ENCODE results near the gene DHRS3.

DHRS3 gene

GRCh38 chr1:12543740-12544154 is 74.3 kb downstream of the DHRS3 start:
- TF ChIP-seq, protein P1, sequence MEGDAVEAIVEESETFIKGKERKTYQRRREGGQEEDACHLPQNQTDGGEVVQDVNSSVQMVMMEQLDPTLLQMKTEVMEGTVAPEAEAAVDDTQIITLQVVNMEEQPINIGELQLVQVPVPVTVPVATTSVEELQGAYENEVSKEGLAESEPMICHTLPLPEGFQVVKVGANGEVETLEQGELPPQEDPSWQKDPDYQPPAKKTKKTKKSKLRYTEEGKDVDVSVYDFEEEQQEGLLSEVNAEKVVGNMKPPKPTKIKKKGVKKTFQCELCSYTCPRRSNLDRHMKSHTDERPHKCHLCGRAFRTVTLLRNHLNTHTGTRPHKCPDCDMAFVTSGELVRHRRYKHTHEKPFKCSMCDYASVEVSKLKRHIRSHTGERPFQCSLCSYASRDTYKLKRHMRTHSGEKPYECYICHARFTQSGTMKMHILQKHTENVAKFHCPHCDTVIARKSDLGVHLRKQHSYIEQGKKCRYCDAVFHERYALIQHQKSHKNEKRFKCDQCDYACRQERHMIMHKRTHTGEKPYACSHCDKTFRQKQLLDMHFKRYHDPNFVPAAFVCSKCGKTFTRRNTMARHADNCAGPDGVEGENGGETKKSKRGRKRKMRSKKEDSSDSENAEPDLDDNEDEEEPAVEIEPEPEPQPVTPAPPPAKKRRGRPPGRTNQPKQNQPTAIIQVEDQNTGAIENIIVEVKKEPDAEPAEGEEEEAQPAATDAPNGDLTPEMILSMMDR (IDR thresholded peaks at IDR 0.05; ENCODE audit: insufficient read depth, low read depth, low read length, missing control alignments), result no peak
- H3K4me3 ChIP-seq (ENCODE audit: low read depth, low read length), result no peak overlapping the region
- DNase-seq (ENCODE audit: low read depth), result no peak

GRCh38 chr1:12542616-12543592 is 75.1 kb downstream of the DHRS3 start:
- no peak overlapping the region for H3K4me3 ChIP-seq (ENCODE audit: low read depth, low read length)
- TF ChIP-seq, protein P1 (IDR thresholded peaks at IDR 0.05; ENCODE audit: insufficient read depth, low read depth, low read length, missing control alignments), result no peak
- no peak for DNase-seq (ENCODE audit: low read depth)

DNA sequence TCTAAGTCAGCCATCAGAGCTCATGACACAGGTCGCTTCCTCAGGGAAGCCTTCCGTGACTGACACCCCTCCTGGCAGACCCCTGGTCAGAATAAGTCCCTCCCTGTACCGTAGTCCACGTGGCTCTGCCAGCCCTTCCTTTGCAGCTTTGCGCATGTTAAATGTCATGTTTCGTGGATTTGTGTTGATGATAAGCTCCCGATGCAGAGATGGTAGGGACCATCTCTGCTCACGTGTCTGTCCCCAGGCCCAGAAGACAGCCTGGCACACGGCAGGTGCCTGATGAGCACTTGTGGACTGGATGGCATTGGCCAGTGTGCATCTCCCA is 75.9 kb downstream of the DHRS3 start:
- no peak for DNase-seq (ENCODE audit: low read depth)
- H3K4me3 ChIP-seq (ENCODE audit: low read depth, low read length), result no peak overlapping the region
- TF ChIP-seq, protein P1 (IDR thresholded peaks at IDR 0.05; ENCODE audit: insufficient read depth, low read depth, low read length, missing control alignments), result no peak

DNA sequence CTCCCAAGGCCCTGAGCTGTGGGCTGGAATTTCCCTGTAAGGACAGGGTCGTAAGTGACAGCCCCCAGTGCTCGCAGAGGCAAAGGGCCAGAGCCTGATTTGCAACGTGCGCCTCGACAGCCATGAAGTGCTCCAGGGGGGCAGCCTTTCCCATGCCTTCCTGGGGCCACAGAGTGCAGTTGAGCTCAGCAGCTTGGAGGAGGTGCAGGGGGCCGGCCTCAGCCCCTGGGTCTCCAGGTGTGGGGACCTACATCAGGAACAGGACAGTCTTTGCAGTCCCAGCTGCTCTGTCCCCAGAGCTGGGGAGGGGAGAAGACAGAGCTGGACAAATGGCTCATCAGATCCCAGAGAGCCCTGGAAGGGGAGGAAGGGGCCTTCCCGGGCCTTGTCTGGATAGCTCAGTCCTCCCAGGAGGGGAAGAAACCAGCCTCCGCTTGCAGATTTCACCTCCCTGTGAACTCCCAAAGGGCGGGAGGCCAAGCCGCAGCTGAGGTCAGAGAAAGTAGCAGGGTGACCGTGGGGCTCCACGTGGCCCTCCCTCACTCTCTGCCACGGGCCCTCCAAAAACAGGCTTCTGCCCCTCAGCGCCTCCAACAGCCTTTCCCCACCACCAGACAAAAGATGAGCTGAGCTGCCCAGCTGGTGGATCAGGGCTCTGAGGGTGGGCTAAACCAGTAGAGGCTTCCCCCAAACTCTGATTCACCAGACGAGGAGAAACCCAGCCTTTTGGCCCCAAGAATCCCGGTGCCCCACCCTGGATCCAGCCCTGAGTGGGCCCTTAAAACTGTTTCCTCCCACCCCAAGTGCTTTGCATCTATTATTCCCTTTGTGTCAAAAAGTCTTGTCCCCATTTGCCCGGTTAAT is 76.5 kb downstream of the DHRS3 start:
- DNase-seq (ENCODE audit: low read depth), result no peak
- no peak overlapping the region for H3K4me3 ChIP-seq (ENCODE audit: low read depth, low read length)
- TF ChIP-seq, protein P1 (IDR thresholded peaks at IDR 0.05; ENCODE audit: insufficient read depth, low read depth, low read length, missing control alignments), result no peak

DNA sequence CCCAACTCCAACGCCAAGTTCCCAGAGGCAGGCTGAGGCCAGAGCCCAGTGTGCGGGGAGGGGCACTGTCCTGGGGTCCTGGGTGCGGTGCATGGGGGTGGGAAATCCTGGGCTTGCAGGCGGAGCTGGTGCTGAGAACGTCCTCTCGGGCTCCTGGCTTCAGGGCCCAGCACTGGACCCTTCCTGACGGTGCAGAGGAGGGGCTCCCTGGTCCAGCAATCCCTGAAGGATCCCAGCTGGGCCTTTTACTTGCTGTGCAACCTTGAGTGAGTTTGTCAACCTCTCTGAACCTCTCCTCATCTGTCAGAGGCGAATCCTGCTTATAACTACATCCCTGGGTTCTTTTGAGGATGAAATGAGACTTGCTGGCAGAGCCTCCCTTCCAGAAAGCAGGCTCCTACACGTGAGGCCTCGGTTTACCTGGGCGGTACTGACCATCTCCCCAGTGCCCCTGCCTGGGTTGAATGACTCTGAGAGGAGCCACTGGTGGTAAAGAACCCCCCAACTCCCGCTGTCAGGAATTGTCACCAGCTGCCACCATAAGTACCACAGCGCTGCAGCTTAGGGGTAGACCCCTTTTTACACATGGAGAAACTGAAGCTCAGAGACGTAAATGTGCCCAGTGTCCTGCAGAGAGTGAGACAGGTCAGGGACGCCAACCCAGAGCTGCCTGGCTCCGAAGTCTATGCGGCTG is 77.3 kb downstream of the DHRS3 start:
- no peak for DNase-seq (ENCODE audit: low read depth)
- H3K4me3 ChIP-seq (ENCODE audit: low read depth, low read length), result no peak overlapping the region
- TF ChIP-seq, protein P1 (IDR thresholded peaks at IDR 0.05; ENCODE audit: insufficient read depth, low read depth, low read length, missing control alignments), result no peak

GRCh38 chr1:12539705-12540579 is 78.1 kb downstream of the DHRS3 start:
- no peak for DNase-seq (ENCODE audit: low read depth)
- TF ChIP-seq, protein P1 (IDR thresholded peaks at IDR 0.05; ENCODE audit: insufficient read depth, low read depth, low read length, missing control alignments), result no peak
- no peak overlapping the region for H3K4me3 ChIP-seq (ENCODE audit: low read depth, low read length)
